HUDEP-2 (cell line): ENCODE data around the gene LIX1.
"Not testable (repeated sequence)": the region's sequence is repeated elsewhere in the genome, so short reads cannot be mapped to it uniquely, and the experiment has no call there.

Experiments
- DNase-seq, 76 experiments: peaks; one replicate each; lab custom pipeline; 2025; ENCODE audit not compliant: unreplicated experiment in 76 of 76; lab: John Stamatoyannopoulos, UW

The LIX1 gene

DNA sequence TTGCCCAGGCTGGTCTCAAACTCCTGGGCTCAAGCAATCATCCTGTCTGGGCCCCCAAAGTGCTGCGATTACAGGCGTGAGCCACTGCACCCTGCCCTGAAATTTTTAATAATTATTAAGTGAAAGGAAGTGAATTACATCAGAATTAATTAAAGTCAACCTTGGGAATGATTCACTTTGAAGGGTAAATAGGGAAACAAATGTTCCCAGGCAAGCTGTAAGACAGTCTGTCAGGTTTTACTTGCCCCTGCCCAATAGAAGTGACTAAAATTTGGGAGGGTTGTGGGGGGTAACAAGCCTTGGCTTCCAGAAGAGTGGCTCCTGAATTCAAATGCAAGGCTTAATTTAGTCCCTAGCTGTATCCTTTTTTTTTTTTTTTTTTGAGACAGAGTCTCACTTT is 1.3 kb upstream of the LIX1 start:
- no peak for DNase-seq

DNA sequence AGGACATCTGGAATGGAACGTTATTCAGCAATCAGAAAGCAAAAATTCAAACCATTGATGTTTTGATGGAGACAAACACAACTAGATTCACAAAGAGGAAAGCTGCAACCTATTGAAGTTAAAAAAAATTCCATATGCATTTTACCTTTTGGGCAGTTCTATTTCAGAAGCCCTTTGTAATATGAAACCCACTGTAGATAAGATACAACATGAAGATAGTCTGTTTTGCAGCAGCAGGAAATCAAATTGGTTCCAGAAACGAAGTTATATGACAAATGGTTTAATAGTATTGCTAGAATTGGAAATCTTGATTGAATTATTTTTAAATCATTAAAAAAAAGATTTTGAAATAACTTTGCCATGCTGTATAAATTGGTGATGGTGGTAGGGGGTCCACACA is 872 bp downstream of the LIX1 start:
- DNase-seq: no peak

DNA sequence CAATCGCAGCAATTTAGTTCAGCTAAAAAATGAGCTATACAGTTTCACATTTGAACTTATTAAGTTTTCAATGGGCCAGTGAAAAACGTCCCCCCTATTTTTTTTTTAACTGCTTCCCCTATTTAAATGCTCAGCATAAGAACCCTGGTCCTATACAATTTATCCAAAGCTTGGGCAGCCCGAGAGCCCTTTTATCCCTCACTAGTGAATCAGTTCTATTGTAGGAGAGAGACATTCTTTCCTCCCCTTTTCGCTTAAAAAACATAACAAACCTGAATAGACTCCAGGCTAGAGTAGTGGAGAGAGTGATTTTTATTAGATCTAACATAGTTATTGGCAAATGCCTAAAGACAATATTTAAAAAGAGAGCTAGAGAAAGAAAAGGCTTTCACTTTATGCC is 1.4 kb downstream of the LIX1 start:
- DNase-seq: no peak

DNA sequence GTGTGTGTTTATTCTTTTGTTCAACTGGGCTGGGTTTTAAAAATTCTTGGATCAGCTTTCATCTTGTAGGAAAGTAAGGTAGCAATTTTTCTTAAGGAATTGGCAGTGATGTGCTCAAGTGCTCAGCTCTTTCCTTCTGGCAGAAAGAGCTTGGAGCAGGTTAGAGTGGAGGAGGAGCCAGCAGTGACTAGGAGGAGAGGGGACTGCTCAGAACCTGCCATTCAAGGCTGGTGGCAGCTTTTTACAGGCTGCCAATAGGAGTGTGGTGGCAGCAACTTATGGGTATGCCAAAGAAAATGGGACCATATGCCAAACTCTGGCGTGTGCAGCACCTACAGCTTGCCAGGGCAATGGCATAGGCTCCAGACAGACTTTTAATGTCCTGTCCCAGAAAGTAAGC is 2.2 kb downstream of the LIX1 start:
- DNase-seq: not testable (repeated sequence)

DNA sequence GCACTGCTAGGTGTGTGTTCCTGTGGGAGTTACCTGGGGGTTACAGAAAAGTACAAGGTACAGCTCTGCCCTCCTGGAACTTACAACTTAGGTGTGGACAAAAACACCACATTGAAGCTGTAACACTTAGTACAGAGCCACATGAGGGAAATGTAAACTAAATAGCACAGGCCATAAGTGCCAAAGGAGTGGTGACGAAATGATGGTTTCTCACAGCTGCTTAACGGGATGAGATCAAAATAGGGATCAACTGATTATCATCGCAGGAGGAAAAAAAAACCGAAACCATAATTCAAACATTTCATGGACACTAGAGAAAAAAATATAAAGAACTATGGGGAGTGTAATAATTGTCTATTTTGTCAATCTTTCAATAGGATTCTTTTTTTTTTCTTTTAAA is 5.9 kb downstream of the LIX1 start:
- no peak for DNase-seq

DNA sequence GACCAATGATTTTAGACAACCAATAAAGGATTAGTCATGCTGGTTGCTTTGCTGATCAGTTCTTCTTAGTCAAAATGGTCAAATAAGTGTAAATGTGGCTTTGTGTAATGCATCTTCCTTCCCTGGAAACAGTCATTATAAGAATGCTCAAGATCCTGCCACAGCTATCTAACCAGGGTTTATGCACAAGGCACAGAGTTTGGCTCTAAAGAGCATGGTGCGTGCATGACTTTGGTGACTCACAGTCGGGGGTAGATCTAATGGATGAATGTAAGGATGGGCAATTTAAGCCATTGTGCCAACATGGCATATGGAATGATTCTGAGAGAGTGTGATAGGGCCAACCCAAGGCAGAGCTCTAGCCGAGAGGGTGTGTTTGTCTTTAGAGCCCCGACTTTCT is 6.5 kb downstream of the LIX1 start:
- DNase-seq: no peak

DNA sequence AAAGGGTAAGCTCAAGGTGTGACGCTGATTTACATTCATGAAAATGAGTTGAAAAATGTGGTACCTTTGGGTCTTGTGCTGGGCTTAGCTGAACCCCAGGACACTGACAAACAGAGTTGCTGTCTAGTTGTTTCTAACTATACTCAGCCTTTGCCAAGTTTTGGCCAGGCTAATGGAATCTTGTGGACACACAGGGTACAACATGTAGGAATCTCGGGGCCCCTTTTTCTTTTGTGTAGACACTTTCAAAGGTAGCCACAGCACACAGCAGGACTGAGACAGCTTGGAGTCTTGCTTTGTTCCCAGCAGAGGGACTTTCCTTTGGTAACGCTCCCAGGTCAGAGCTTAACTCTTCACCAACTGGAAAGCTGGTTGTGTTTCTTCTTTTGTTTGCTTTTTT is 7.8 kb downstream of the LIX1 start:
- DNase-seq: no peak

DNA sequence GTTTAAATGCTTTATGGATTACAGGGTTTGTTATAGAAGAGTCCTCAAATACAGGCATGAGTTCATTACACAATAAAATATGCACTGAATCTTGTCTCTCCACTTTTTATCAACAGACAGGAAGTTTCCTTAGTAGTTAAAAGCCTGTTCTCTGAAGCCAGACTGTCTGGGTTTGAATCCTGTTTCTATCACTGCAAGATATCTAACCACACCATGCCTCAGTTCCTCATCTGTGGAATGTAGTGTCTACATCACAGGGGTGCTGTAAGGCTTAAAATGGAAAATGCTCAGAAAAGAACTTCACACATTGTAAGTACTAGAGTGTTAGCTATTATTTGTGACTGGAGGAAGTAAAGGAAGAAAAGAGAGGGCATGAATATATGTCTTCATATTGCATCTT is 9.3 kb downstream of the LIX1 start:
- no peak for DNase-seq

DNA sequence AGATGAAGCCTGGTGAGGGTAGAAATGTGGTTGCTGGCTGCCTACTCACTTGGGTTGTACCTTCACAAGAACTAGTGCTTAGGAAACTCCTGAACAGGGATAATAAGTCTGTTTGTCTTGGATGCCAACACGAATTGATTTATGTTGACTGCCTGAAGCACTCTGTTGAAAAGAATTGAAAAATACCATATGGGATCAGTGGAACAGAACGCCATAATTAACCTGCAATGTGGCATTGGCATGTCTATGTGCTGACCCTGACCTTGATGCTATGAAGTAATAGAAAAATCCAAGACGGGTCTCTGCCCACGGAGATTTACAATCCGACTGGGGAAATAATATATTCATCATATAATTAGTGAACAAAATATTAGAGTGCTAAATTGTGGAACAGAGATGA is 10.5 kb downstream of the LIX1 start:
- no peak for DNase-seq

DNA sequence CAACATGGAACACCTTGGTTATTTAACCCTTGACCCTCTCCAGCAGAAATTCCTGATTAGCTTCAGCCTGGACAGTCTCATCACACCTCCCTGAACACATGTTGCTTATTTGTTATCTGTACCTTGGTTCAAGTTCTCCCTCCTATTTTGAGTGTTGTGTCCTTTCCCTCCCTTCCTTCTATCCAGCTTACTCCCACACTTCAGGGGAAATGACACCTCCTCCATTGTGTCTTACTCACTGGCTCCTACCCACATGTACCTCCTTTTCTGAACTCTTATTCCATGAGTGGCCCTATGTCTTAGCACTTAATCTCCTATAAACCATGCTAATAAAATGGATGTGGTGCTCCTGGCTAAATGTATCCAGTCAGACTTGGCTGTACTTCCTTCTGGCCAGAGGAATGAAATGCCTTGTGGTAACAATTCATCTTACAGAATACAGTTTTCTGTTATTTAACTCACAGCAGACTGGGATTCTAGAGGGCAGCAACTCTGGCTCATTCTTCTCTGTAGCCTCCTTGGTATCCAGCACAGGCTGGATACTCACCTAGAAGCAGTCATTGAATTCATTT is 11.2 kb downstream of the LIX1 start:
- DNase-seq: no peak

DNA sequence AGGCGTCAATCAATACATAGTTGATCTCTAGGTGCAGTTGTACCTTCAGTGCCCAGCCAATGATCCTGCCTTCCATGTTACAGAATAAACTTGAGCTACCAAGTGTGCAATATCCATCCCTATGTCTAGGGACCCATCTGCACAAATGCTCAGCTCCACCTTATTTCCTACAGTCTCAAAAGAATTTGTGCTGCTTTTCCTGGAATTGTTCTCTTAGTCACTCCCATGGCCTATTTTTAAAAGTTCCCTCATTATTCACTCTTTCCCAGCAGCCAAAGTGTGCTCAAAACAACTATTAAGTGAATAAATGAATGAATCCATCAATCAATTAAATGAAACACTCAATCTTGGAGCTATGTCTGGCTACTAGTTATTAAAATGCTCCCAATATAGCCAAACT is 14.7 kb downstream of the LIX1 start:
- no peak for DNase-seq

DNA sequence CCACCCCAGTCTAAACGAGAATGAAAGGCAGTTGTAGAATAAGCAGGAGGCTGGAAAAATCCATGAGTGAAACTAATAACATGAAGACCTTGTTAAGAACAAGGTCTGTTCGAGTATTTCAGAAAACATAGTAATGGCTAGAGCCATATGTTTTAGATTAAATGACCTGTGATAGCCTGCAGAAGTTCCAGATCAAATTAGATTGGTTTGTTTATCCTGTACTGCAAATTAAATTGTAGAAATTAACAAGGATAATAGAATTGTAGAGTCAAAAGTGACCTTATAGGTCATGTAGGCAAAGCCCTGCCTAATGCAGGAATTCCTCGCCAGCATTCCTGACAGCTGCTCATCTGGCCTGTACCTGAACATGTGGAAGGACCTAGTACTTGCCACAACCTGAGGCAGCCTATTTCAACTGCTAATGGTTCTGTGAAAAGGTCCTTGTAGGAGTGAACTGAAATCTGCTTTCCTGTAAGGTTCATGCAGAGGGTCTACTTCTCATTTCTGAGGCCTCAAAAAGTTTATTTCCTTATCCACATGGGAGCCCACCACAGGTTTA is 17.2 kb downstream of the LIX1 start:
- DNase-seq: no peak

DNA sequence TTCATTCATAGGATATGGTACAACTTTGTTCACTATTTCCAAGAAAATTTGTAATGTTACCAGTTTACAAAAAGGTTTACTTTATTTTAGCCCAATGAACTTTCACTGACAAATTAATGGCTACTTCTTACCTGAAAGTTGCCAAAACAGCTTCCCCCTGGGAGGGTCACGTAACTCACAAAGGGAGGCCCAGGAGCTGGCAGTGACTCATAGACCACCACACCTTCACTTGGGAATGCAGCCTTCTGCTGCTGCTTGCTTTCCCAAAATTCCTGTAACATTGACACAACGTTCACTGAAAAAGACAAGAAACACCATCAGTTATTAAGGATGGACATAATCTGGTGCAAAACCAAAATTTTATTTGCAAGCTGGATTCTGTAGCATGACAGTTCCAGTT is 18.1 kb downstream of the LIX1 start:
- DNase-seq: no peak

DNA sequence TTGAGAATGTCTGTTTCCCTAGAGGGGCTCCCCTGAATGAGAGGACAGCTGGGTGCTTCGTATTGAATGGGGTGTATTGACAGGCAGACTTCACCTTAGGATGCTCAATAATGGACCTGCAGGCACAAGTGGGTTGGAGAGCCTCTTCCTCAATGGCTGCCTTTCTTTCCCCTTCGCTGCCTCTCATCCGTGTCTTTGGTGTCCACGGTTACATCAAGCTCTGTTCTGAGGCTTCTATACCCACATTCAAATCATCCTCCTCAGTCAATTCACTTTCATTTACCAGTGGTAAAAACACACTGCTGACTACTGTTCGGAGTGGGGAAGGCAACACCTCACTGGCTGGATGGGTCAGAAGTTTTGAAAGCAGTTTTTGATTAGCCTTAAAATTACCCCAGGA is 20.6 kb downstream of the LIX1 start:
- no peak for DNase-seq

DNA sequence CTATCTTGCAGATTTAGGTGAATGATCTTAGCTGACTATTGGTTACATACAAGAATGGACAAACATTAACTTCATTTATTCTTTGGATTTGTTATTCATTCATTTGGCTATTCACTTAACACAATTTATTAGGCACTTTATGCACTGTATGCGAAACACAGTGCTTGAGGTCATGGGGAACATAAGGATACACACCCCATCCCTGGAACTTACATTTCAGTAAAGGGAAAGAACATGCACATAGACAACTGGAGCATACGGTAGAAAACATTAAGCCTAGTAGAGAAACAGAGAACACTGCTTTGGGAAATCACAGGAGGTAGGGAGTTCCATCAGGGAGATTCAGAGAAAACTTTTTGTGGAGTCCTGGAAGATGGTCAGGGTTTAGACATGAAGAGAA is 22.2 kb downstream of the LIX1 start:
- DNase-seq: no peak

DNA sequence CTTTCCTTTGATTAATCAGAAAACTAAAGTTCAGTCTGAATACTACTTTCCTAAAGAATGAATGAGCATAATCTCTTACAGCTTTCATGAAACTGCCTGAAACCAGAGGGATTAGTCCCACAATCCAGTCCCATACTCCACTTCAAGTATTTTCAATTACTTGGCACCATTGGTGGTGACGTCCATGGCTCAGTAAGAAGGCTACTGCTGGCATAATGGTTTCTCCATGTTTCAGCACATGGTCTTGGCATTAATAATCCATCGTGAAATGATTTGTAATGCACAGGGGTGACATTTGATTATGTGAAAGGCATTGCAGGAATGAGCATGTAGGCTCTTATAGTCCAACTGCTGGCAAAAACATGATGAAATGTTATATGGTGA is 23.4 kb downstream of the LIX1 start:
- DNase-seq: no peak

DNA sequence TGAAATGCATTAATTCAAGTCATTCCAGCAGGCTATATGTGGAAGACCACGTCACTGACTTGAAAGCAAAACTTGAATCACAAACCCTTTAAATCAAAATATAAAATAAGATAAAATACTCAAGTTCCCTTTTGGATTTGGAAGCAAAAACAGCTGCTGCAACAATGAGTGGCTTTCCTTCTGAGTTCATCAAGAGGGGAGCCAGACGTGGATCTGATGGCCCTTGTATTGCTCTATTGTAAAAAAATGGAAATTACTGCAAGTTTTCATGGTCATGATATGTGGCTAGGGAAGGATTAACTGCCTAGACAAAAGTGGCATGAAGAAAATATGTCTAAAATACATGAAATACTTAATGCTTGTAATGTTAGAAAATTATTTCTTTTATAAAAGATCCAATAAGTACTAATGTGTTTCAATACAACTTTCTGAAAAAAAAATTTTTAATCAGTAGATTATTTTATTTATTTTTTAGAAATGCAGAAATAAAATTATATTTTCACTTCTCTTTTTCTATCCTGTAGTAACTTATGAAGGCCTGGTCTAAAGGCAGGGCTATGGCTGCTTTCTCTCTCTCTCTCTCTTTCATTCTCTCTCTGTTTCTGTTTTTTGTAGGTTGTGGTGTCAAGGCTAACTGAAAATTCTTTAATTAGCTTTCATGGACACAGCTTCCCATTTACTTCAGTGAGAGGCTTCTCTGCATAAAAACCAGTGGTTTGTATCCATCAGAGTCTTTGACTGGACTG is 24.0 kb downstream of the LIX1 start:
- DNase-seq: no peak

DNA sequence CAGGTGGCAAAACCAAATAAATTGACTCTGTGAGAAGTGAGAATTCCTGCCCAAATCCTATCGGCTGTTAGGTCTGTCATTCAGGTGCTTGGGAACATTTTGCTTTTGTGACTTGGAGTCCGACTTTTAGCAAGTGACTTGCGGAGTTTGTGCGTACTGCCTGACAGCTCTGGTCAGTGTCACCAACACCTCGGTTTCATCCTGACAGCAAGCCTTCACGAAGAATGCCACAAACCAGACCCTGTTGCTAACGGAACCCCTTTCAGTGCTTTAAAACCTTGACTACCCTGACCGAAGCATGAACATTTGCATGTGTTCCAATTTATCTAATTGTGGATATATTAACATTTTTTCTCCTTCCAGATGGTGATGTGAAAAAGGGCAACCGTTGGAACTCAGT is 26.5 kb downstream of the LIX1 start:
- DNase-seq: no peak

DNA sequence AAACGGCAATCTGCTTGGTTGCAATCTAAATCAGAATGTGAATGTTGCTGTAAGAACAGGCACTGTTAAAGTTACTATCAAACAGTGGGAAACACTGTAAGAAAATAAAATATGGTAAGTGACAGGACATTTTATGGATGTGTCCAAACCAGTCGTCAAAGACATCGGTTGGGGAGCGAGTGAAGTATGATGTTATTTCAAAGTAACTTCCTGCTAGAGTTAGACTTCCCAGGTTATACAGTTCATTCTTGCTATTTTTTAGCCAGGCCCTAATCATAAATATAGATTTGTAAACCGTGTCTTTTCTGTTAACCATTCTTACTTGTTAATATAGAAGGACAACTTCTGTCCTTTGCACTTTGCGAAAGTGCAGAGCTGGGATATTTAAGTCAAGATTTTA is 30.2 kb downstream of the LIX1 start:
- no peak for DNase-seq

DNA sequence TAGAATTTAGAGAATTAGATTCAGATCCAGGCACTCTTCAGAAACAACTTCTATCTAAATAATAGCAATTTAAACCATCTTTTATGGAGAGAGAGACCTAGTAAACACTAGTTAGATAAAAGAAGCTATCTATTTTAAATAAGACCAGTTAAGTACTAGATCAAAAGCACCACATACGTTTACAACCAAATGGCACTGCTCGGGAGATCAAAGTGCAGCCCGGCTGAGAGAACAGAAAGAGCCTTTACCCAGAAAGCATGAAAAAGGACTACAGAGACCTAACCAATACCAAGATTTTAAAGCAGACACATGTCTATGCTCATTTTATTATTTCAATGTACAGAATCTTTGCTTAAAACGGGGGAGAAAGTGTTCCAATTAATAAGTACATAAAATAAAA is 30.8 kb downstream of the LIX1 start:
- no peak for DNase-seq

DNA sequence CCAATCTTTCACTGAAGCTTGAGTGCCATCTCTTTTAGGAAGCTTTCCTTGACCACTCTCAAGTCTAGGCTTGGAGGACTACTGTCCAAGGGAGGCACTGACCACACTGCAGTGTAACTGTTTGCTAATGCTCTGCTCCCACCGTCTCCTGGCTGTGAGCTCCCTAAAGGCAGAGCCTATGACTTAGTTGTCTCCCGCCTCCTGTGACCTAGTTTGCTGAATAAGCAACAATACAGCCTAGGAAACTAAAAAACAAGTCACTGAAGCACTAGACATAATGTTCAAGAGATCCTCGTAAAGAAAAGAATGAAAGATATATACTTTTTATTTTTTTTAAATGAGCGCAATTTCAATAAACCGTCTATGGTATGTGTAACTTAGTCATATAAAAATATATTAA is 31.4 kb downstream of the LIX1 start:
- DNase-seq: no peak

DNA sequence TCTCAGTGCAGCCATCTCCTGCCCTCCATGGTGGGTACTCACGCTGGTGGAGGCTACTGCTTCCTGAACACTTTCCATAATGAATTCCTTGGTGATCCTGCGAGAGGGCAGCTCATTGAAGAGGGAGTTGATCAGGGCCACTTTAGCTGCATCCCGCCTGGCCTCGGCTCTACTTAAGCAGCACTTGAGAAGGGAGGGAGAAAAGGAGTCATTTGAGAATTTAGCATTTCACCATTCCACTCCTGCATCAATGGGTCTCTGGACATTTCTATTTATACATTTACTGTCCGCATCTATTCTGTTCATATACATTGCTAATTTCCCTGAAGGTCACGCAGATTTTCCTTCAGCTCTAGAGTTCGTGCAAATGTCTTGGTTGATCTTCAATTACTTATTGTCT is 35.1 kb downstream of the LIX1 start:
- no peak for DNase-seq

DNA sequence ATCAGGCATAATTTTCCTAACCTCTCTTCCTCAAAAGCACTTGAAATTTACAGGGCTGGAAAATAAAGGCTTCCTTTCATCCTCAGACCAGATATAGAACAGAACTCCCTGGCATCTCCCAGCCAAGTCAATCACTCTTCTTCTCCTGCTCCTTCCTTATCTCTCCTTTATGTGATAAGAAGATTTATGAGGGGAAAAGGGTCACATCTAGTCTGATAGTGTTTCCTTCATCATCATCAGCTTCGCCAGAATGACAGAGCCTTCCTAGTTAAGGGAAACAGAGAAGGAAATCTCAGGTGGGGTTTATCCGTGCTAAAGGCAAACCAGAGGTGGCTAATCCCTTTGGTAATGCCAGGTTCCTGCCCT is 36.2 kb downstream of the LIX1 start:
- no peak for DNase-seq
